Measurements from ENCODE around the gene NAV1.

DNA sequence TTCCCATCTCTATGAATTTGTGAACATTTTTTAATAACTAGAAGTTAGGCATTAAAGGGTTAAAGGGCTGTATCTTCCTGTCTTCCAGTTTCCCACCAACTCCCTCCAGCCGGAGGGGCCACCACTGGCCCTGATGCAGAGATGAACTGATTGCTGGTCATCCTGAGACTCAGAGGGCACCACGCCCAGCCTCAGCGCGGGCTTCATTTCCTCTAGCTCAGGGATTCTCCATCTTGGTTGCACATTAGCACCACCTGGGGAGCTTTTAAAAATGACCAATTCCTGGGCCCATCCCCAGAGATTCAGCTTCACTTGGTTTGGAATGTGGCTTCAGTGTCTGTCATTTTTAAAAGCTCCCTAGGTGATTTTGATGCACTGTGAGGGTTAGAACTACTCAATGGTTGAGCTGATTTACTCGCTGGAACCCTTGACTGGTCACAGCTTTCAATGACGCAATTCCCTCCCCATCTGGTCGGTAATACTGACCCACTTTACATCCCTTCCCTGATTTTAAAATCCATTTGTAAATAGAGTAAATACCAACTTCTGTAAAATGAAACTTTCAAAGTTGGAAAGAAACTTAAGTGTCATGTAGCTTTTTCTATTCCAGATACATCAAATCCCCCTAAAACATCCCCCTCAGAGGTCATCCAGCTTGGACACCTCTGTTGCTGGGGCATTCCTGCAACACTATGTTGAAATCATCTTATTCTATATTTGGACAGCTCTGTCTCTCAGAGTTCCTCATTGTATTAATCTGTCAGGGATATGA is 5.1 kb downstream of the NAV1 start:
- TF ChIP-seq EZH2 (IDR thresholded peaks at IDR 0.05; ENCODE audit: low read depth, unreplicated experiment) (no peak), EZH2phosphoT487 (IDR thresholded peaks at IDR 0.05; ENCODE audit: unreplicated experiment) (no peak)
- TF ChIP-seq, protein P1, sequence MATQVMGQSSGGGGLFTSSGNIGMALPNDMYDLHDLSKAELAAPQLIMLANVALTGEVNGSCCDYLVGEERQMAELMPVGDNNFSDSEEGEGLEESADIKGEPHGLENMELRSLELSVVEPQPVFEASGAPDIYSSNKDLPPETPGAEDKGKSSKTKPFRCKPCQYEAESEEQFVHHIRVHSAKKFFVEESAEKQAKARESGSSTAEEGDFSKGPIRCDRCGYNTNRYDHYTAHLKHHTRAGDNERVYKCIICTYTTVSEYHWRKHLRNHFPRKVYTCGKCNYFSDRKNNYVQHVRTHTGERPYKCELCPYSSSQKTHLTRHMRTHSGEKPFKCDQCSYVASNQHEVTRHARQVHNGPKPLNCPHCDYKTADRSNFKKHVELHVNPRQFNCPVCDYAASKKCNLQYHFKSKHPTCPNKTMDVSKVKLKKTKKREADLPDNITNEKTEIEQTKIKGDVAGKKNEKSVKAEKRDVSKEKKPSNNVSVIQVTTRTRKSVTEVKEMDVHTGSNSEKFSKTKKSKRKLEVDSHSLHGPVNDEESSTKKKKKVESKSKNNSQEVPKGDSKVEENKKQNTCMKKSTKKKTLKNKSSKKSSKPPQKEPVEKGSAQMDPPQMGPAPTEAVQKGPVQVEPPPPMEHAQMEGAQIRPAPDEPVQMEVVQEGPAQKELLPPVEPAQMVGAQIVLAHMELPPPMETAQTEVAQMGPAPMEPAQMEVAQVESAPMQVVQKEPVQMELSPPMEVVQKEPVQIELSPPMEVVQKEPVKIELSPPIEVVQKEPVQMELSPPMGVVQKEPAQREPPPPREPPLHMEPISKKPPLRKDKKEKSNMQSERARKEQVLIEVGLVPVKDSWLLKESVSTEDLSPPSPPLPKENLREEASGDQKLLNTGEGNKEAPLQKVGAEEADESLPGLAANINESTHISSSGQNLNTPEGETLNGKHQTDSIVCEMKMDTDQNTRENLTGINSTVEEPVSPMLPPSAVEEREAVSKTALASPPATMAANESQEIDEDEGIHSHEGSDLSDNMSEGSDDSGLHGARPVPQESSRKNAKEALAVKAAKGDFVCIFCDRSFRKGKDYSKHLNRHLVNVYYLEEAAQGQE (IDR thresholded peaks at IDR 0.05; ENCODE audit: unreplicated experiment) = no peak
- TF ChIP-seq, protein P2, sequence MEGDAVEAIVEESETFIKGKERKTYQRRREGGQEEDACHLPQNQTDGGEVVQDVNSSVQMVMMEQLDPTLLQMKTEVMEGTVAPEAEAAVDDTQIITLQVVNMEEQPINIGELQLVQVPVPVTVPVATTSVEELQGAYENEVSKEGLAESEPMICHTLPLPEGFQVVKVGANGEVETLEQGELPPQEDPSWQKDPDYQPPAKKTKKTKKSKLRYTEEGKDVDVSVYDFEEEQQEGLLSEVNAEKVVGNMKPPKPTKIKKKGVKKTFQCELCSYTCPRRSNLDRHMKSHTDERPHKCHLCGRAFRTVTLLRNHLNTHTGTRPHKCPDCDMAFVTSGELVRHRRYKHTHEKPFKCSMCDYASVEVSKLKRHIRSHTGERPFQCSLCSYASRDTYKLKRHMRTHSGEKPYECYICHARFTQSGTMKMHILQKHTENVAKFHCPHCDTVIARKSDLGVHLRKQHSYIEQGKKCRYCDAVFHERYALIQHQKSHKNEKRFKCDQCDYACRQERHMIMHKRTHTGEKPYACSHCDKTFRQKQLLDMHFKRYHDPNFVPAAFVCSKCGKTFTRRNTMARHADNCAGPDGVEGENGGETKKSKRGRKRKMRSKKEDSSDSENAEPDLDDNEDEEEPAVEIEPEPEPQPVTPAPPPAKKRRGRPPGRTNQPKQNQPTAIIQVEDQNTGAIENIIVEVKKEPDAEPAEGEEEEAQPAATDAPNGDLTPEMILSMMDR (conservative IDR thresholded peaks at IDR 0.05; ENCODE audit: low read depth in 2 of 2) = no peak
